HG02885 (cell line): ENCODE data around the gene FKBP5.
"Not testable (repeated sequence)": the region's sequence is repeated elsewhere in the genome, so short reads cannot be mapped to it uniquely, and the experiment has no call there.

ENCODE experiments used
- ATAC-seq: cut with Tn5 transposase; IDR thresholded peaks from one replicate; pipeline ENCODE4 v1.9.1; 2021; ENCODE audit warnings: mild to moderate bottlenecking; ENCODE audit not compliant: unreplicated experiment, poor library complexity

FKBP5 gene

GRCh38 chr6:35629876-35630378, 58.8 kb downstream of the FKBP5 start:
- no peak for ATAC-seq

- no peak for ATAC-seq
Measured at GRCh38 chr6:35626401-35626800, 62.3 kb downstream of the FKBP5 start.

DNA sequence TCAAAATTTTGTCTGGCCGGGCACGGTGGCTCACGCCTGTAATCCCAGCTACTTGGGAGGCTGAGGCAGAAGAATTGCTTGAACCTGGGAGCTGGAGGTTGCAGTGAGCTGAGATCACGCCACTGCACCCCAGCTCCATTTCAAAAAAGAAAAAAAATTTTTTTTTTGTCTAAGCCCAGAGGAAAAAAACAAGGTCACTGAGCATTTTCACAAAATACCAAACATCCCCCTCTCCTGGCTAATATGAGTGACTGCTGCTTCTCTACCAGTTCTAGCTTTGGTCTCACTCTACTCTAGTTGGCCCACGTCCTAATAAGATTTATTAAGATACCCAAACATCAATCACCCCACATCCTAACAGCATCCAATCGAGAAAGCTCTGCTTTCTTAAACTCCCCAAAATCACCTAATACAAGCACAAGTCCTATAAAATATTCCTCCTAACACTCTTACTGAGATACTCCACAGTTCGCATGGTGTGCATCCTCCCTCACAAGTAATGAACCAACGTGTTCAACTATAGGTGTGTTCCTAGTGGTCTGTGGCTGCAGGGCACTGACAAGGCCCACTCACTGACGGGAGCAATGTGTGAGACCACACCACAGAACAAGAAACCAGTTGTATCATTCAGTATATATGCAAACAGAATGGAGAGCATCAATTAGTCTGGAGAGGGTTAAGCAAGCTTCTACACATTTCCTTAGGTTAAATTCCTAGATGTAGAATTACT, 64.2 kb downstream of the FKBP5 start:
- no peak for ATAC-seq

GRCh38 chr6:35622283-35622682, 66.4 kb downstream of the FKBP5 start:
- no peak for ATAC-seq

DNA sequence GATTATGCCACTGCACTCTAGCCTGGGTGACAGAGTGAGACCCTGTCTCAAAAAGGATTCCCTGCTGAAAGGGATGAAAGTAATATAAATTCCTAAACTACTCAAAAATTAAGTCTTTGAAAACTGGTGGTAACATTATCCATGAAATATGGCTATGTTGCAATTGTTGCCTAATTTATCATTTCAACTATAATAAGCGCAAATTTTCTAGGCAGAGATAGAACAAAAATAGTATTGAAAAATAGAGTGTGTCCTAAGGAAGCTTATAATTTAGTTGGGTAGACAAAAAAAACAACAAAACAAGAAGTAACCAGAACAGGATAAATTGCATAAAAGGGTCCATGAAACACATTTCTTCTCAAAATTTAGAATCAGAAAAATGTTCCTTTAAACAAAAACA, 68.0 kb downstream of the FKBP5 start:
- ATAC-seq = no peak

GRCh38 chr6:35613762-35614161, 75.0 kb downstream of the FKBP5 start:
- no peak for ATAC-seq

DNA sequence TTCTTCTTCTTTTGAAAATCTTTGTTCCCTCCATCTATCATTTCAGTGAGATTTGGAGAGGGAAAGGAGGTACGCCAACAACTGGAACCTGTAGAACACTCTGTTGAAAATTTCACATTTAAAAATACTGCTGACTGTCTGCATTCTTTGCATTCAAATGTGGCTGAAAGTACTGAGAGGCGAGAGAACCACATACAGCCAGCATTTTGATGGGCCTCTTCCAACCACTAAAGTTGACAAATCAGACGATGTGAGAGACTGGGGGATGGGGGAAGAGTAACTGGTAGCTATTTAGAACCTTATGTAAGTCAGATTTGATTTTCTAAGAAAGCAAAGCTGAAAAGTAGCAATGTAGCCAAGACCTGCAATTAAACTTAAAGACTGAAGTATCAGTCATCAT, 77.5 kb downstream of the FKBP5 start:
- ATAC-seq = no peak

DNA sequence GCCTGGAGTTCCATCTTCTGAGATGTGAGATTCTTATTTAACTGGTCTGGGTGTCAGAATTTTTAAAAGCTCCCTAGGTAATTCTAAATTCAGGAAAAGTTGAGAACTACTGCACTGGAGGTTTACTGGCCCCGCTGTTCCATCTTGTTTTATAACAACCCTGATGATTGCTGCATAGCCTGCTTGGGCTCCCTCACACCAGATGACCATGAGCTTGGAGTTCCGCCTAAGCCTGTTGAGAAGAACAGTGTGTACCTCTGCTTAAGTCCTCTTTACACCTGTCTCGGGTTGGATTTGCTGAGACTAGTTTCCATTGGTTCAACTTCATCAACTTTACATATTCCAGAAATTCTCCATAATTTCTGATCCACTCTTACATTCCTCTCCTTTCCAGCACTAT, 77.9 kb downstream of the FKBP5 start:
- ATAC-seq = no peak

DNA sequence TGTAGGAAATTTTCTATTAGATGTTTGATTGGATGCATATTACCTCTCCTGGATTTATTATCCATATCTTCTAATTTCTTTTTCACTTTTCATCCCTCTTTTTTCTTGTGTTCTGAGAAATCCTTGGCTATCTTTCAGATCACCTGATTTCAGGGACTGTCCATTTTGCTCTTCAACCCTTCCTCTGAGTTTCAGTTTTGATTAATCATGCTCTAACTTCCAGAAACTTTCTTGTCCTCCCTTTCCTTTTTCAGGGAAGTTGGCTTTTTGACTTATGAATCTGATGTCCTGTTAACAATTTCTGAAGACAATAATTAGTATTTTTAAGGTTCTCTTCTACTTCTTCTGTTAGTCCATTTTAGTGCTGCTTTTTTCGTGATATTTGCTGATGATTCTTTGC, 79.1 kb downstream of the FKBP5 start:
- ATAC-seq = no peak

GRCh38 chr6:35607517-35608233, 81.0 kb downstream of the FKBP5 start:
- ATAC-seq = no peak

- no peak for ATAC-seq
Measured at GRCh38 chr6:35605600-35605999, 83.1 kb downstream of the FKBP5 start.

DNA sequence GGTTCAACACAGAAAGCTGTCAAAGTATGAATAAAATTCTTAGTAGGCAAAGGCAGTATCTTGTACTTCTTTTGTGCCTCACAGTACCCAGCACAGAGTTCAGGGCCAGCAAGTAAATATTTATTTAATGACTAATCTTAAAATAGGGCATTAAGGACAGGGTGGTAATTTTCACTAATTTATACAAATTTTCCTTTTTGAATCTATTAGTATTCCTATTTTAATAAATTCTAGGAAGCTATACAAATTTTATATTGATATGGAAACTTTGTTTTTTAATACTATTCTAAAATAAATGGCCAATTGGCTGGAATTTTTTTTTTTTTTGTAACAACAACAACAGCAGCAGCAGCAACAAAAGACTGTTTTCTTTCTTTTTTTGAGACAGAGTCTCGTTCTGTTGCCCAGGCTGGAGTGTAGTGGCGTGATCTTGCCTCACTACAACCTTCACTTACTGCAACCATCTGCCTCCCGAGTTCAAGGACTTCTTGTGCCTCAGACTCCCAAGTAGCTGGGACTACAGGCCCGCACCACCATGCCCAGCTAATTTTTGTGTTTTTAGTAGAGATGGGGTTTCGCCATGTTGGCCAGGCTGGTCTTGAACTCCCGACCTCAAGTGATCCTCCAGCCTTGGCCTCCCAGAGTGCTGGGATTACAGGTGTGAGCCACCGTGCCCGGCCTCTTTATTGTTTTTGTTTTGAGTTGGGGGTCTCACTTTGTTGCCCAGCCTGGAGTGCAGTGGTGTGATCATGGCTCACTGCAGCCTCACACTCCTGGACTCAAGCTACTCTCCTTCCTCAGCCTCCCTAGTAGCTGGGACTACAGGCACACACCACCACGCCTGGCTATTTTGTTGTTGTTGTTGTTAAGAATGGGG, 85.2 kb downstream of the FKBP5 start:
- no peak for ATAC-seq

GRCh38 chr6:35602133-35602946, 86.4 kb downstream of the FKBP5 start:
- ATAC-seq = no peak

DNA sequence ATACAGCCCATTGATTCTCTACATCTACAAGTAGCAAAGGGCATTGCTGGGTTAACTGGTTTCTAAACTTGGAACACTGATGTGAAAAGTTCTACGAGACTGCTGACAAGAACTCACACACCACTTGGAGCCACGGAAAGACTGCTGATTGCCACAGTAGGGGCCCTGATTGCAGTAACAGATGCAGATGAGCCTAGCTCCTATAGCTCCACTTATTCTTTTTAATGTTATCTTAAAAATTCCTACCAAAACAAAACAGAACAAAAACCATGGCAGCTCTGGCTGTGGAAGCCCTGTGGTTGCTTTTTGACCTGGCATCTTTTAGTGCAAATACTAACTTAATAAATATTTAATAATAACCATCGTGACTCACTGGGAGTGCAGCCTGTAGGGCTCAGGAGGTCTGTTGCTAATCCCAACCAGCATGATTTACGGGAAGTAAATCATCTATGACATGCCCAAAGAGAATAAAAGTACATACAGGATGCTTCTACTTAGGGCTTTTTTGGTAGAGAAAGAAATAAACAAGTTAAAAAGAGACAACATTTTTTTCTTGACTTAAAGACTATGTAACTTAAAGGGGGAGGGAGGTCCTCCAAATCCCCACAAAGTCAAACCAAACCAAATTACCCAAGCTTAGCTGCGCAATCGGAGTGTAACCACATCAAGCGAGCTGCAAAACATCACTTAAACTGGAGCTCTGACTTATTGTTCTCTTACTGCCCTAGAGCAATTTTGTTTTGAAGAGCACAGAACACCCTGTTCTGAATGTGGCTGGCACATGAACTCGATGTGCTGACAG, 87.2 kb downstream of the FKBP5 start:
- ATAC-seq = no peak

- no peak for ATAC-seq
Measured at GRCh38 chr6:35600659-35601125, 88.0 kb downstream of the FKBP5 start.

DNA sequence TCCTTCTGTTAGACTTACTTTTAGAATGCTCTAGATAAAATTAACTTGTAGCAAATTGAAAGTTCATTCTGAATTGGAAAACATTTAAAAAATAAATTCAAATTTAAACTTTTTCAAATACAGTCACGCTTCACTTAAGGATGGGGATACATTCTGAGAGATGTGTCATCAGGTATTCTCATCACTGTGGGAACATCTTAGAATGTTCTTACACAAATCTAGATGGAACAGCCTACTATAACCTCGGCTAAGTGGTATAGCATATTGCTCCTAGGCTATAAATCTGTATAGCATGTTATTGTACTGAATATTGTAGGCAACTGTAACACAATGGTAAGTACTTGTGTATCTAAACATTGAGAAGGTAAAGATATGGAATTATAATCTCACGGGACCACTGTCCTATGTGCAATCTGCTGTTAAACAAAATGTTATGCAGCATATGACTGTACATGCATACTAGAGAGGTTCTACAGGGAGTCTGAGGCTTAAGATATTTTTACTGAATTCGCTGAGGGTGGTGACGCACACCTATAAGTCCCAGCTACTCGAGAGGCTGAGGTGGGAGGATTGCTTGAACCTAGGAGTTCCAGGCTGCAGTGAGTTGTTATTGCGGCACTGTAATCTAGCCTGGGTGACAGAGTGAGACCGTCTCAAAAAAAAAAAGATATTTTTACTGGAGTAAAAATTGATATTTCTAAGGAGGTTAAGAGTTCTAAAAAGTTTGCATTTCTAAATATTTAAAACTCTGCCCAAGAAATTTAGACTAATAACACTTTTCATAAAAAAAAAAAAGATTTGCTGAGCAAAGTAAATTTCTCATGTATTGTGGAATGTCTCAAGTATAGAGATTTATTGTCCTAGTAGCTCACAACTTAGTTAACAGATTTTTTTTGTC, 88.7 kb downstream of the FKBP5 start:
- no peak for ATAC-seq

DNA sequence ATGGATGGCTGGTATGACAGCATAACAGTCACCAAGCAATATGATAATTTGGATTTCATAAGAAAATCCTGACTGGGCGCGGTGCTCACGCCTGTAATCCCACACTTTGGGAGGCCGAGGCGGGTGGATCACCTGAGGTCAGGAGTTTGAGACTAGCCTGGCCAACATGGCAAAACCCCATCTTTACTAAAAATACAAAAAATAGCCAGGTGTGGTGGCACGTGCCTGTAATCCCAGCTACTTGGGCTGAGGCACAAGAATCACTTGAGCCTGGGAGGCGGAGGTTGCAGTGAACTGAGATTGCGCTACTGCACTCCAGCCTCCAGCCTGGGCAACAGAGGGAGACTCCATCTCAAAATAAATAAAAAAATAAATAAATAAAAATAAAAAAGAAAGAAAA, 90.1 kb downstream of the FKBP5 start:
- ATAC-seq = not testable (repeated sequence)
